AML-193 (cell line): Measurements from ENCODE around the gene RERG.
"Not testable (repeated sequence)": the region's sequence is repeated elsewhere in the genome, so short reads cannot be mapped to it uniquely, and the experiment has no call there.

Source experiments
- DNase-seq, 2 experiments: peaks; one replicate each; lab custom pipeline; 2025; lab: John Stamatoyannopoulos, UW

The RERG gene

DNA sequence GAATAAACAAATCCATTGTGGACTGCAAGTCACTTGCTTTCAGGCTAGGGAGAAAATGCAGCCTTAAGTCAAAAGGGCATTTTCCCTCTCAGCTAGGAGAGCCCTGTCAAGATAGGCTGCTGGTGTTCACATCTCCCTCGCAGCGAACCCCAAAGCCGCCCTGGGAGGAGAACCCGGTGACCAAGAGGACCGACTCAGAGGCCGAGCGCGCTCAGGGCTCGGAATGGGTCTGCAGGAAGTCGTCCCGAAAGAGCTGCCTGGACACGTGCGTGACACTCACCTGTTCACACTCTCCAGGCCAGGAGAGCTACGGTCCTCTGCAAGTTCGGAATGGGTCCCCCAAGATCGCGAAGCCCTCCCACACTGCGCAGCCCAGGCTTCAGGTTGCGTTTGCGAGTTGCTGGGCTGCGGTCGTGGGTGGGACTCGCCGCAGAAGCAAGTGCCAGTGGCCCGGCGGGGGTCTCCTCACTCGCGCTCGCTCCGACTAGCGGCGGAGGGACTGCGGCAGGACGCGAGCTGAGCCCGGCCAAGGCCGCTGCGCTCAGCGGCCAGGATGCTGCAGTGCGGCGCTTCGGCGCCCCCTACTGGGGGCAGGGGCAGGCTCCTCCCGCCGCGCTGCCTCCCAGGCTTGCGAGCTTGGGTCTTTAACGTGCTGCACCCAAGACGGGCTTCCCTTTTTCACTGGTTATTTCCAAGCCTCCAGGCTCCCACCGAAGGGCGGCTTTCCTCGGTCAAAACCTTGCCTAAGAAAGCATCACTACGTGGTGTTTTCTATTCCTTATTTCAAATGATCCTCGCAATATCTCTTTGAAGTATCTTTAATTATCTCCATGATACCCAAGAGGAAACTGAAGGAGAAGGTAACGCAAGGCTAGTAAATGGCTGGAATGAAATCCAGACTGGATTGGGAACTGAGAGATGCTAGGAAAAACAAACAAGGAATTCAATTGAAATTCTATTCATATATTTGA is at the start of gene RERG:
RERG (minus strand) TSS at position 503 of the 971 bp plus-strand sequence. CDS start 3,928 bp downstream, outside the sequence.
- peak; percentile 16 to 46 for DNase-seq

GRCh38 chr12:15270591-15270990 is 49.4 kb upstream of the RERG start:
- no peak for DNase-seq

DNA sequence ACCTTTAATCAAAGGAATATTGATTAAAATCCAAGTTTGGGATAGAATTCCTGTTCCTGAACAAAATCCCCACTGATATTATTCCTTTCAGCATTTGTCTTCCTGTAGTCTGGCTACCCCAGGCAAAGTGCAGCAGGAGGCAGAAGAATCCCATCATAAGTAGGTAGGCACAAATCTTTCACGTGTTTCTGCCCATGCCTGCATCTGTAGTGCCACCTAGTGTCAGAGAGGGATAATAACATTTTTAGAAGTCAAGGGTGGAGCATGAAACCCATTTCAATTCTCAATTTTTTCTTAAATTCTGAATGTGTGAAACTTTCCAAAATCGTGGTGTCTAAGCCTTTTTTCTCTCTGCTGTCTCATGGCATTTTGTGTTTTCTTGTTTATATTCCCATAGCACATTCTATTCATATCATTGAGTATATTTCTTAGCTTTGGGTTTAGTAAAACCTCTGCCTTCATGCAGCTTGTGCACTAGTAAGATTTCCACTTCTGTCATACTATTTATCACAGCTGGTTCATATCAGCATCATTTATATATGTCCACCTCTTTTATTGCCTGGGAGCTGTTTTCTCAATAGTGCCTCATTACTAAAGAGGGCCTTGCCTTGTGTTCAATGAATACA is 47.8 kb upstream of the RERG start:
- peak; percentile 67 to 71 for DNase-seq

GRCh38 chr12:15268309-15268708 is 47.1 kb upstream of the RERG start:
- no peak for DNase-seq

GRCh38 chr12:15265875-15266274 is 44.7 kb upstream of the RERG start:
- DNase-seq = no peak

- no peak for DNase-seq
These were observed 35.5 kb upstream of the RERG start for GRCh38 chr12:15256761-15257160.

GRCh38 chr12:15253990-15254389 is 32.8 kb upstream of the RERG start:
- DNase-seq = no peak

DNA sequence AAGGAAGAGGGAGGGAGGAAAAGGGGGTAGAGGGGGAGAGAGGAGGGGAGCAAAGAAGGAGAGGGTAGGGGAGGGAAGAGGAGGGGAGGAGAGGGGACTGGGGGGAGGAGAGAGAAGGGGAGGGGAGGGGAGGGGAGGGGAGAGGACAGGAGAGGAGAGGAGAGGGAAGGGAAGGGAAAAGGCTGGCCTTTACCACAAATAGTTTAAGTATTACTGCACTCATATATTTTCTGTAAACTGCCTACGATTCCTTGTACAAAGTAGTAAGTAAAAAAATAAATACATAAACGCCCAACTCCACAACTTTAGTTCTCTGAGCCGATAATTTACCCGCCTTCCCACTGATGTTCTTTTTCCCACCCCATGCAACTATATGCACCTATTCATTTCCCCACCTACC is 23.7 kb upstream of the RERG start:
- no peak for DNase-seq

GRCh38 chr12:15244341-15244740 is 23.1 kb upstream of the RERG start:
- no peak for DNase-seq

GRCh38 chr12:15243102-15243501 is 21.9 kb upstream of the RERG start:
- DNase-seq = no peak

DNA sequence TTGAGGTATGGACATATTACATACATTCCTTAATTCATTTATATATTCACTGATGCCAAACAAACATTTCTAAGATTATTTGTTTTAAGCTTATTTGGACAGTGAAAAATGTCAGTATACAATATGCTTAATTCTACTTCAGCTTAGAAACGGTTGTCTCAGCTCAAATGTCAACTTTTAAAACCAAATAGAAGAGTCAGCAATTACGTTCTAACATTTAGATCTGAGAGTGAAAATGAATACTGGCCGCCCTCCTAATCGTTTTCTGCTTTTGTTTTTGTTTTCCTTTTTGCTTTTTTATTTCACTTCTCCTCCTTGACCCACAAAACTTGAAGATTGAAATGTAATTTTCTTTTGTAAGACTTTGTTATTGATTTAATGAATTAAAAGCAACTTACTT is 19.7 kb upstream of the RERG start:
- no peak for DNase-seq

DNA sequence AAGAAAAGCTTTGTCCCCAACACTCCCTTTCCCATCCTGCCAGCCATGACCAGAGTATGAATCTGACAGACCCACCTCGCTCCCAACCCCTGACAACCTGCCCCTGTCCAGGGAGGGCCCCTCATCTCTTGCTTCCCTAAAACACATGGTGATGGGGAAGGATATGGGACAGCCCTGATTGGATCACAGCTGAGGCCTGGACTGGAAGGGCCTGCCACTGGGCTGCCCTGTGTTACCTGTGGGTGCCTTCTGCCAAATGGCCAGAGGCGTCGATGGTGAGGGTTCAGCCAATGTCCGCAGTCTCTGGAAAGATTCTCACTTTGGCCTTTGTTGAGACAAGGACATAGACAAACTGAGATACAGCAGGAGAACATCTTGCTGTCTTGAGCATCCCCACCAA is 13.3 kb upstream of the RERG start:
- no peak for DNase-seq

- no peak for DNase-seq
These were observed 12.8 kb upstream of the RERG start for GRCh38 chr12:15234011-15234410.

- DNase-seq = no peak
These were observed 11.7 kb upstream of the RERG start for GRCh38 chr12:15232959-15233358.

DNA sequence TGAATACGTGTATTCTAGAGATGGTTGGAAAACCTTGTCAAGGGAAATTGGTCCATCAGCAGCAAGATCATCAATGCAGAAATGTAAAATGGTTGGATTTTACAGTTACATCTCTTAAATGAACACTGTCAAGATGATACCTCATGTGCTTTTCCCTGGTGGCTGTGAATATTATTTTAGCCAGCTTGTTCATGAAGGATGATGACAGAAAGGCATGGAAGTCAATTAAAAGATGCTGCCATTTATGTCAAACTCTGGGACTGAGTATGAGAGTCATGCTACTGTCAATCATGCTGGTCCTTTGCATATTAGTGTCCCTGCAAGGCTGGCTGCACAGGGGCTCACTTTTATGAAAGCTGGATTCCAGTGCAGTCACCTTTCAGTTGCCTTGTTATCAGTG is 10.3 kb upstream of the RERG start:
- no peak for DNase-seq

DNA sequence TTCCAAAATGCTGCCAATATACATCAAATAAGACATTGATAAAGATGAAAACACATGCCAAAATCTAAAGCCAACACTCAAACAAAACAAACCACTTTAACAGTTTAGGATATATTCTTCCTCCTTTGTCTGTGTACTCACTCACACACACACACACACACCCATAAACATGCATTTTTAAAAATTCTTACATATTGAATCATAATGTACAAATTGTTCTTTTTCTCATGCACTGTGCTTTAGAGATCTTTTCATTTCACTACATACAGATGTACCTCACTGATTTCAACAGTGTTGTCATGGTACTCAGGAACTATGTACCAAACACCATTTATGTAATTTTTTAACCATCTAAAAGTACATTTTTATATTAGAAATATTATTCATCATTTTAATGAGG is 9.5 kb upstream of the RERG start:
- no peak for DNase-seq

GRCh38 chr12:15230137-15230536 is 8.9 kb upstream of the RERG start:
- no peak for DNase-seq

DNA sequence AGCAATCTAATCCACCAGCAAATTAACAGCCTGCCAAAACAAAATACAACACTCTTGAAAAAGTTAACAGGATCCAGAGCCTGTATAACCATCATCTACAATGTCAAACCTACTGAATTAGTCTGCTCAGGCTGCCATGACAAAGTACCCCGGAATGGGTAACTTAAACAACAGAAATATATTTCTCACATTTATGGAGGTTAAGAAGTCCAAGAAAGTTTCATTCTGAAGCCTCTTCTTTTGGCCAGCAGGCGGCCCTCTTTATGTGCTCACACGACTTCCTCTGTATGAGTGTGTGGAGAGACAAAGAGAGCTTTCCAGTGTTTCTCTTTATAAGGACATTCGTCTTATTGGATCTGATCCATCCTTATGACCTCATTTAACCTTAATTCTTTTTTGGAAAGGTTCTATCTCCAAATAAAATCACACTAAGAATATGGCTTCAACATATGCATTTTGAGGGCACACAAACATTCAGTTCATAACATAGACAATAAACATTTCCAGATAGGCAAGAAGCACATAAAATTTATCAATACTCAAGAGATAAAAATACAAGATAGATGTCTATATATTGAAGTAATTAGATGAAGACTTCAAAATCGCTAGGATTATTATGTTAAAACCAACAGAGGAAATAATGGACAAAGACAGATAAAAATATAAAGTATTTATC is 5.9 kb upstream of the RERG start:
- DNase-seq = peak; percentile 28 to 41

DNA sequence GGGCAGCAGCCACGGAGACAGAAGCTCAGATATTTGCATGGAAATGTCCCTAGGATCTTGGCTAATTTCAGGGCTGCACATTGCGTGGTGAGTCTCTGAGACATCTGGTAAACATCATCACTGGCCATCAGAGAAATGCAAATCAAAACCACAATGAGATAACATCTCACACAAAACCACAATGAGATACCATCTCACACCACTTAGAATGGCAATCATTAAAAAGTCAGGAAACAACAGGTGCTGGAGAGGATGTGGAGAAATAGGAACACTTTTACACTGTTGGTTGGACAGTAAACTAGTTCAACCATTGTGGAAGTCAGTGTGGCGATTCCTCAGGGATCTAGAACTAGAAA is 4.6 kb upstream of the RERG start:
- DNase-seq = not testable (repeated sequence)

- no peak for DNase-seq
These were observed 4.1 kb upstream of the RERG start for GRCh38 chr12:15225136-15225862.

- no peak for DNase-seq
These were observed 1.0 kb upstream of the RERG start for GRCh38 chr12:15222219-15222618.

GRCh38 chr12:15220451-15220850 is 766 bp downstream of the RERG start:
- DNase-seq = no peak
